ENCODE measurements around the gene MAMDC4. TPM values are rescaled to one million over a fixed set of nuclear protein-coding genes. Genes with fewer than 3 reads are reported as not detected.

MAMDC4 gene
- total and polyA plus RNA-seq, 3 donors from 2014 or later, result 8.1 to 21.9 (median 18.3) TPM

DNA sequence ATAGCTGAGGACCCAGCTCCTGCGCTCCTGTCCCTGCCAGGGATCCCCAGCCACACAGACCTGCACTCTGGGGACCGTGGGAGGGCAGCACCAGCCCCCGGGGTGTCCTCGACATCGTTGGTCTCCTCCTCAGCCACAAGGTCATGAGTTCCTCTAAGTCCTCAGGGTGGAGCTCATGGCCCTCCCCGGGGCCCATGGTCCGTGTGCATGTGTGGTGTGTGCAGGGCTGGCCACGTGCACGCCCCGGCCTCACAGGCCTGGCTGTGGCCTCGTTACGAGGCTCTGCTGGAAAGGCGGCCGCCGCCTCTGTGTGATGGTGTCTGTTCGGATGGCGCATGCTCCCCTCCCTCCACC, 26.0 kb upstream of the MAMDC4 start:
- DNase-seq, result no peak
- intact Hi-C loops (cut with DNase I; ENCODE audit: low total_unique reads), result no loop called here
- no peaks in the 10 kb centered on the region for H3K27me3 ChIP-seq
- 86 to 100% methylated on average over 1 to 16 of the region's 17 CpGs for WGBS, 2 donors
- no peak overlapping the region for H3K27ac ChIP-seq
- H3K4me3 ChIP-seq, result no peak overlapping the region
- H3K36me3 ChIP-seq (ENCODE audit: low read depth, missing control alignments), result no peaks in the 10 kb centered on the region
- peaks cover under 1% of the 10 kb centered on the region for H3K4me1 ChIP-seq
- TF ChIP-seq POLR2A (IDR thresholded peaks at IDR 0.05), result no peak
- TF ChIP-seq, protein P1, sequence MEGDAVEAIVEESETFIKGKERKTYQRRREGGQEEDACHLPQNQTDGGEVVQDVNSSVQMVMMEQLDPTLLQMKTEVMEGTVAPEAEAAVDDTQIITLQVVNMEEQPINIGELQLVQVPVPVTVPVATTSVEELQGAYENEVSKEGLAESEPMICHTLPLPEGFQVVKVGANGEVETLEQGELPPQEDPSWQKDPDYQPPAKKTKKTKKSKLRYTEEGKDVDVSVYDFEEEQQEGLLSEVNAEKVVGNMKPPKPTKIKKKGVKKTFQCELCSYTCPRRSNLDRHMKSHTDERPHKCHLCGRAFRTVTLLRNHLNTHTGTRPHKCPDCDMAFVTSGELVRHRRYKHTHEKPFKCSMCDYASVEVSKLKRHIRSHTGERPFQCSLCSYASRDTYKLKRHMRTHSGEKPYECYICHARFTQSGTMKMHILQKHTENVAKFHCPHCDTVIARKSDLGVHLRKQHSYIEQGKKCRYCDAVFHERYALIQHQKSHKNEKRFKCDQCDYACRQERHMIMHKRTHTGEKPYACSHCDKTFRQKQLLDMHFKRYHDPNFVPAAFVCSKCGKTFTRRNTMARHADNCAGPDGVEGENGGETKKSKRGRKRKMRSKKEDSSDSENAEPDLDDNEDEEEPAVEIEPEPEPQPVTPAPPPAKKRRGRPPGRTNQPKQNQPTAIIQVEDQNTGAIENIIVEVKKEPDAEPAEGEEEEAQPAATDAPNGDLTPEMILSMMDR (IDR thresholded peaks at IDR 0.05), result no peak
- no peaks in the 10 kb centered on the region for H3K9me3 ChIP-seq

DNA sequence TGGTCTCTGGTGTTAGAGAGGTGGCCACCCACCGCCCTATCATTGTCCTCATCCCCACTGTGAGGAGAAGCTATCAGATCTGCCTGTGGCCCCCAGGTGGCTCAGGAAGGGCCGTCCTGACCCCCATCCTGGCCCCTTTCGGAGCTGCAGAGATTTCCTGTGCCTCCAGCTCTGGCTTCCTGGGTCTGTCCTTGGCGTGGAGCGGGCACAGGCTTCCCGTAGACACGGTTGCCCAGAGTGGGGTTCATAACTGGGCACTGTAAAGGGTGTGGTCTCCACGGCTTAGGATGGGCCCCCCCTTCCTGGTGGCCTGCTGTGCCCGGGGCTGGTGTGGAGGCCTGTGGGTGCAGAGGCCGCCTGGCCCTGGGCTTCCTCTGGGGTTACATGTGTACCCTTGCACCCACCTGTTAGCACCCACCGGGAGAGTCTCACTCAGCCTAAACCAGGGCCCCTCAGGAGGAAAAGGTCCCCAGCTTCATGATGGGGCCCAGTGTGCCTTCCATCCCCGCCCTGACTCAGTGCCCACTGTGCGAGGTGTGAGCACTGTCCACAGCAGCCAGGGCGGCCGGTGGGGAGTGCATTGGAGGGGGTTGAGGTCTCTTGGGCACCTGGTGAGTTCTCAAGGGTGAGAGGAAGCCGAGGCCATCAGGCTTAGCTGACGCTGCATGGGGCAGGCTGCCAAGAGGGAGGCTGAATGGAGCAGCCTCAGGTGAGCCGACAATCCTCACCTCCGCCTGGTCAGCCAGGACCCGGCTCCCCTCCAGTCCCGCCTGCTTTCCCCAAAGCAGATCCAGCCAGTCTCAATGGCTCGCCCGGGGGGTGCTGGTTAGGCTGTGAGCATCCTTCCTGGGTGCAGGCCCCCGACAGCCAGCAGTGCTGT, 25.2 kb upstream of the MAMDC4 start:
- DNase-seq, result no peak
- no peaks in the 10 kb centered on the region for H3K4me1 ChIP-seq
- no peak for TF ChIP-seq POLR2A (IDR thresholded peaks at IDR 0.05)
- TF ChIP-seq, protein P1 (IDR thresholded peaks at IDR 0.05), result no peak
- intact Hi-C loops (cut with DNase I; ENCODE audit: low total_unique reads), result no loop called here
- no peaks in the 10 kb centered on the region for H3K36me3 ChIP-seq (ENCODE audit: low read depth, missing control alignments)
- H3K4me3 ChIP-seq, result no peak overlapping the region
- 92 to 94% methylated on average over 8 to 24 of the region's 24 CpGs for WGBS, 2 donors
- no peaks in the 10 kb centered on the region for H3K9me3 ChIP-seq
- no peak overlapping the region for H3K27ac ChIP-seq
- no peaks in the 10 kb centered on the region for H3K27me3 ChIP-seq

DNA sequence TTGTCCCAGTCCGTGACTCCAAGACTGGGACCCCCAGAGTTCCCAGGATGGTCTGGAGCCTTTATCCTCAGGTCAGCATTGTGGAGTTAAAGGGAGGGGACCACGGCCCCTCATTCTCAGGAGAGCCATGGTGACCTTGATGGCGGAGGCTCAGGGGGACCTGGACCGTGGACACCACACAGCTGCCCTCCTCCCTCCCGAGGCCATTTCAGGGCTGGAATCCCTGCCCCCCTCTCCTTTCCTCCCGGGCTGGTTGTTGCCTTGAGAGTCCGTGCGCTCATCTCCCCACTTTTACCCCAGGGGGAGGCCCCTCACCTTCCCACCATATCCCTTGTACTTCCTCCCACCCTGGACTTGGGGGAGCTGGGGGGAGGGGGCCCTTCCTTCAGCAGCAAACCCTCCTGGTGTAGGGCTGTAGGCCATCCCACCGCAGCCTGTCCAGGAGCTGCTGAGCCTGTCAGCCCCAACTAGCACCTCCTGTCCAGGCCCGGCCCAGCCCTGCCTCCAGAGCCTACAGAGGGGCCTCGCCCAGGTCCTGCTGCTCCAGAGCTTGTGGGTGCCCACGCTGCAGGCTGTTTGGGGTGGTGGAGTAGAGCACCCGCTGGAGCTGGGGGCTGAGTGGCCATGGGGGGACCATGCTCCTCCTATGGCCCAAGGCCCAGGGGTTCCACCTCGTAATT, 24.2 kb upstream of the MAMDC4 start:
- Histone ChIP-seq H3K9me3 (no peaks in the 10 kb centered on the region), H3K36me3 (ENCODE audit: low read depth, missing control alignments) (no peaks in the 10 kb centered on the region), H3K4me3 (no peak overlapping the region), H3K27me3 (no peaks in the 10 kb centered on the region), H3K4me1 (no peaks in the 10 kb centered on the region), H3K27ac (no peak overlapping the region)
- DNase-seq, result no peak
- intact Hi-C loops (cut with DNase I; ENCODE audit: low total_unique reads), result no loop called here
- 87 to 95% methylated on average over 11 to 14 of the region's 14 CpGs for WGBS, 2 donors
- no peak for TF ChIP-seq POLR2A (IDR thresholded peaks at IDR 0.05)
- TF ChIP-seq, protein P1 (IDR thresholded peaks at IDR 0.05), result no peak

GRCh38 chr9:136828474-136829140, 23.5 kb upstream of the MAMDC4 start:
- no peak overlapping the region for H3K4me3 ChIP-seq
- DNase-seq, result no peak
- intact Hi-C loops (cut with DNase I; ENCODE audit: low total_unique reads), result no loop called here
- no peak overlapping the region for H3K27ac ChIP-seq
- H3K9me3 ChIP-seq, result no peaks in the 10 kb centered on the region
- H3K4me1 ChIP-seq, result no peaks in the 10 kb centered on the region
- 92 to 93% methylated on average over 23 to 31 of the region's 31 CpGs for WGBS, 2 donors
- TF ChIP-seq, protein P1 (IDR thresholded peaks at IDR 0.05), result no peak
- no peak for TF ChIP-seq POLR2A (IDR thresholded peaks at IDR 0.05)
- H3K27me3 ChIP-seq, result no peaks in the 10 kb centered on the region
- H3K36me3 ChIP-seq (ENCODE audit: low read depth, missing control alignments), result no peaks in the 10 kb centered on the region
